GM18519 (cell line): ENCODE measurements around the gene CLMP.
A peak's percentile ranks its signal among the peaks of the same experiment; 100 is the strongest.
"Not testable (repeated sequence)": the region's sequence is repeated elsewhere in the genome, so short reads cannot be mapped to it uniquely, and the experiment has no call there.

Experiments
- ATAC-seq: cut with Tn5 transposase; IDR thresholded peaks from one replicate; pipeline ENCODE4 v1.9.1; 2021; ENCODE audit warnings: mild to moderate bottlenecking, moderate library complexity; ENCODE audit not compliant: unreplicated experiment, low FRiP score

CLMP gene

GRCh38 chr11:123061403-123062157 lies 133.5 kb downstream of the CLMP start, which contains the start of gene HSPA8:
Gene HSPA8, minus strand, starts transcription at chr11:123062136. Its CDS starts 812 bp downstream, at chr11:123061324.
- no peak for ATAC-seq

DNA sequence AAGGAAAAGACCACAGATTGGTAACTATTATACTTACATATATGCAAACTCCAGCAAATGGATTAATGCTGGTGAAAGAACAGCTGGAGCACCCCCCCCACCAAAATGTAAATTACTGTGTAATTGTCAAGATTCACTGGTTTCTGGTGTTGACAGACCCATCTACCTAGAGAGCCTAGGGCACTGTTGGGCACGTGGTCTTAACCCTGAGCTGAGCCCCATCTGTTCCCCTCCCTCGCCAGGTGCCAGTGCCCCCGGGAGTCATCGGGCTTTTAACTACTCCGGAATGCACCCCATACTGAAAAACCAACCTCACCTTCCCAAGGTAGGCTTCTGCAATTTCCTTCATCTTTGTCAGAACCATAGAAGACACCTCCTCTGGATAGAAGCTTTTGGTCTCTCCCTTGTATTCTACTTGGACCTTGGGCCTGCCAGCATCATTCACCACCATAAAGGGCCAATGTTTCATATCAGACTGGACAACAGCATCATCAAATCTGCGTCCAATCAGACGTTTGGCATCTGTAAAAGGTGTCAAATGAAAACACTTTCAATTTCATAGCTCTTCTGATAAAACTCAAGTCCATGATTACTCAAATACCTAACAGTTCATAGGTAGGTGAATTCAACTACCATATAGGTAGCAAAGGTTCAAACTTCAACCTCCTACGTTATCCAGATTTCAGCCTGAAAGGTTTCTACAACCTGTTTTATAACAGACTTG lies 134.6 kb downstream of the CLMP start:
- ATAC-seq, result no peak

DNA sequence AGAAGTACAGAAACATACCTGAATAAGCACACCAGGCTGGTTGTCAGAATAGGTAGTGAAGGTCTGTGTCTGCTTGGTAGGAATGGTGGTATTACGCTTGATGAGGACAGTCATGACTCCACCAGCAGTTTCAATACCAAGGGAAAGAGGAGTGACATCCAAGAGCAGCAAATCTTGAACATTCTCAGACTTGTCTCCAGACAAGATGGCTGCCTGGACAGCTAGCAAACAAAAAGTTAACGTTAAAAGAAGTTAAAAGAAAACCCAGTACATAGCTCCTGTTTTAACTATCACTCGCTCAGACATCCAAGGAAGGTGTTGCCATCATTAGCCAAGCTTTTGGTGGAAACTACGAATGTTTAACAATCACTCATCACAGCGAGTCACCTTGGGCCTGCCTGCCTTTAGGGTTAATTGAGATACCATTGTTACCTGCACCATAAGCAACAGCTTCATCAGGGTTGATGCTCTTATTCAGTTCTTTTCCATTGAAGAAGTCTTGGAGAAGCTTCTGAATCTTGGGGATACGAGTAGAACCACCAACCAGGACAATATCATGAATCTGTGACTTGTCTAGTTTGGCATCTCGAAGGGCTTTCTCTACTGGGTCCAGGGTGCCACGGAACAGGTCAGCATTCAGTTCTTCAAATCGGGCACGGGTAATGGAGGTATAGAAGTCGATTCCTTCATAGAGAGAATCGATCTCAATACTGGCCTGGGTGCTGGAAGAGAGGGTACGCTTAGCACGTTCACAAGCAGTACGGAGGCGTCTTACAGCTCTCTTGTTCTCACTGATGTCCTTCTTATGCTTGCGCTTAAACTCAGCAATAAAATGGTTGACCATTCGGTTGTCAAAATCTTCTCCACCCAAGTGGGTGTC lies 135.8 kb downstream of the CLMP start:
- ATAC-seq, result not testable (repeated sequence)

DNA sequence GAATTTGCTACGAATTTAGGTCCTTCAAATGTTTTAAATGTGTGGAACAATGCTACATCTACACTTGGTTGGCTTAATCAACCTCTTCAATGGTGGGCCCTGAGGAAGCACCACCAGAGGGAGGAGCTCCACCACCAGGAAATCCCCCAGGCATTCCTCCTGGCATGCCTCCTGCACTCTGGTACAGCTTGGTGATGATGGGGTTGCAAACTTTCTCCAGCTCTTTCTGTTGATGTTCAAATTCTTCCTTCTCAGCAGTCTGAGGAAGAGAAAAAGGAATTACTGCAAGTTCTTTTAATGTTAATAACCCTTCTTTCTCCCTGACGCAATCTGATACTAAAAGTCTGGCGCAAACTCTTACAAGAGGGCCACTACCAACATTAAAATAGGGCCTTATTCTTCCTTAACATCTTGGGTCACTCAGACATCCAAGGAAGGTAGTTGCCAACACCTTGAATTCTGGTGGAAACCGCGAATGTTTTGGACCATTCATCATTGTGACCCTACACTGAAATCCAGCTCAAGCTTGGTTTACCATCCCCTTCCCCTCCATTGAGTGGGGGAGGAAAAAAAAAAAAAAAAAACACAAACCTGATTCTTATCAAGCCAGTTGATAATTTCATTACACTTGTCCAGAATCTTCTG lies 137.3 kb downstream of the CLMP start:
- no peak for ATAC-seq

DNA sequence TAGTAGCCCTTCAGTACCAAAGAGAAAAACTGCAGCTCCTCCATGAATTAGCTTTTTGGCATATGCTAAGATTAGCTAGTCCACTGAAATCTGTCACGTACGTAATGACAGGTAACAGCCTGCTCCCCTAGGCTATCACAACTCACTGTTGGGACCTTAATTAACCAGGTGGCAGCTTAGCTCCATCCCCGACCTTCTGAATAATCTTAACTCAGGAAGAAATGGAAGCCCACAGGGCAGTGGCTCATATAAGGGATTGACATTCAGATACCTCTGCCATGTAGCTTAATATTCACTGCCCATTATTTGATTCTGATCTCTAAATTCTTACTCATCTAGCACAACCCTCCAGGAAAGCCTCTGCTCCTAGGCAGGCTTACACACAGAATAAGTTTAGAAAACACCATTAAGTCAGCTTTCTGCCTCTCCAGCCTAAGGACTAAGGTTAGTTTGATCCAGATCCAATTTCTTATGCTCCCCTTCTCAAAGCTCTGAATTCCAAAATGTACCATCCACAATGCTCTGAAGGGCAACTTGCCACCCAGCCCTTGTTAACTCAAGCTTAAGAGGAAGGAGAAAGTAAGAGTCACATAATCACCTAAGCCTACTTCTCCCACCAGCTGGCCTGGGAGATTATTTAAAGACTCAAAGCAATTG lies 138.1 kb downstream of the CLMP start:
- ATAC-seq, result no peak

- no peak for ATAC-seq
Measured at GRCh38 chr11:123055191-123055901, 139.7 kb downstream of the CLMP start.

DNA sequence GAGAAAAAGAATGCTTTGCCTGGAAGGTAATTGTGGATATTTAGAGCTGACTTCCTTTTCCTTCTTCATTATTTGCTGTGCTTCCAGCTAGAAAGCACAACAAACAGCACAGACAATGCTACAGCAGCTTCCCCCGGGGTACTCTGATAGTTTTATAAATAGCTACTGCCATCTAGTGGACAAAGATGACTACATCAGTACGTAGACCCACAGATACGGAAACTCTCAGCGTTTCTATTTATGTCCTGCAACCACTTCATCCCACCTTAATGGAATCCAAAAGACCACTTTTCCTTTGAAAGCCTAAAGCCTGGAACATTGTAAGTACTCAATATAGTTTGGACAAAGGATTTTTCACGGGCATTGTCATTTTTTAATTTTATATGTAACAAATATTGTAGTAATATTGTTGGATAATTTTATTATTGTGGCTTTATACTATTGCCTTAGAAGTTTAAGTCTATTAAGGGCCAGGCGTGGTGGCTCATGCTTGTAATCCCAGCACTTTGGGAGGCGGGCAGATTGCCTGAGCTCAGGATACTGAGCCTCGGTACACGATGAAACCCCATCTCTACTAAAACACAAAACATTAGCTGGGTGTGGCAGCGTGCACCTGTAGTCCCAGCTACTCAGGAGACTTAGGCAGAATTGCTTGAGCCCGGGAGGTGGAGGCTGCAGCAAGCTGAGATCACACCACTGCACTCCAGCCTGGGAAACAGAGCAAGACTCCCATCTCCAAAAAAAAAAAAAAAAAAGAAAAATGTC lies 140.6 kb downstream of the CLMP start:
- peak; percentile 59 for ATAC-seq

DNA sequence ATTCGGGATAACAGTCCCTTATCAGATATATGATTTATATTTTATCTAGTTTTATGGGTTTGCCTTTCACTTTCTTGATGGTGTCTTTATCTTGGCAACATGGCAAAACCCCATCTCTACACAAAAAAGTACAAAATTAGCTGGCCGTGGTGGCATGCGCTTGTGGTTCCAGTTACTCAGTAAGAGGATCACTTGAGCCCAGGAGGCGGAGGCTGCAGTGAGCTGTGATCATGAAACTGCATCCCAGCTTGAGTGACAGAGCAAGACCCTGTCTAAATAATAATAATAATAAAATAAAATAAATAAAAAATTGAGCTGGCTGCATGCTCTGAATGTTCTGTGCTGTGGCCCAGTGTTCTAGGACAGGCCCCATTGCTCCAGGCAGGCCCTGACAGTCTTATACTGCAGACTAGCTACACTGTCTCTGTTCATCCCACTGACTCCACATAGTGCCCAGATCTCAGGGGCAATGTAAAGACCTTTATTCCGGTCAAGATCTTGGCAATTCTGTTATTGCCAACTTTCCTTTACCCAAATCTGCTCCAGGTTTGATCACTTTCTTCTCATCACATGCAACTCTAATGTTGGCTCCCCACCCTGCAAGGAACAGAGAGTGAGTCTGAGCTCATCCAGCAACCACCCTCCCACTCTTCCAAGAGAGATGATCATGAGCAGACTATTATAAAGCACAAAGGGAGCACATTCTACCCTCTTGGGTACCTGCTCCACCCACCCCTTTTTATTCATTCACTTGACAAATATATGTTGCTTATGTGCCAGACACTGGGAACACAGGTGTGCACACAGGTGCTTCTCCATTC lies 141.9 kb downstream of the CLMP start:
- ATAC-seq, result no peak

GRCh38 chr11:123051634-123052033 lies 143.4 kb downstream of the CLMP start:
- ATAC-seq, result no peak

DNA sequence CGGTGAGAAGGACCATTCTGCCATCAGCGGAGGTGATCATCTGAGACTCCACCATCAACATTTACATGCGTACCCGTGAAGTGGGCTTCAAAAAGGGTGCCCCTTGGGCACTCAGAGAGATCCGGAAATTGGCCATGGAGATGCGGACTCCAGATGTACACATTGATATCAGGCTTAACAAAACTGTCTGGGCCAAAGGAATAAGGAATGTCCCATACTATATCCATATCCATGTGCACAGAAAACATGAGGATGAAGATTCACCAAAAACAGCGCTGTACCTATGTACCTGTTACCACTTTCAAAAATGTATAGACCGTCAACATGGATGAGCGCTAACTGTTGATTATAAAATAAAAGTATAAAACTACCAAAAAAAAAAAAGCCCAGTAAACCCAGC lies 143.9 kb downstream of the CLMP start:
- ATAC-seq, result no peak

- no peak for ATAC-seq
Measured at GRCh38 chr11:123047947-123048293, 147.1 kb downstream of the CLMP start.

DNA sequence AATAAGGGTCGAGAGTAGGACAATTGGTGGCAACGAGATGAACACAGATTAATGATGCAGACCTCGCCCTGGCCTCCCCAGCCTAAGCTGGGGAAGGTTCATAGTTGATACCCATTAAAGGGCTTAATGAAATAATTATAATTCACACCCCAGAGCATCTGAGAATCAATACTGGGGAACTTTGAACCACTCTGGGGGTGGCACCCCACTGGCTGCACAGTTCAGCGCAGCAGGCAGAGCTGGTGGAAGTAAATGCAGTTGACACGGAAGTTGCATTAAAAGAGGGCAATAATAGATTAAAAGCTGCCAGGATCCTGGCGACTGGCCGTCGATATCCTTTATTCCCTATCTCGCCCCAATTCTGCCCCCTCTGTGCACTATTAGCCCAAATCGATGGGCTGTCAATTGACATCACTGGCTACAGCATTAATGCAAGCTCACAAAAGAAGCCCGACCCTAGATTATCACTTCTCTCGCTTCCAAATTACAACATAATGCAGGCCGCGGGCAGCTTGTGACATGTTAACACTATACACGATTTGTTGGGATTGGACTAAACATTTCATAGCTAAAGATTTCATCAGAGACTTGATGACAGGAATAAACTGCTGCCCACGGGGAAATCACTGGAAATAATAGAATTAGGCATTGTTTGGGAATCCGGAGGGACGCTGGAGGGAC lies 147.6 kb downstream of the CLMP start:
- no peak for ATAC-seq

GRCh38 chr11:123046473-123047259 lies 148.4 kb downstream of the CLMP start:
- ATAC-seq, result no peak

- no peak for ATAC-seq
Measured at GRCh38 chr11:123045101-123045500, 149.9 kb downstream of the CLMP start.

DNA sequence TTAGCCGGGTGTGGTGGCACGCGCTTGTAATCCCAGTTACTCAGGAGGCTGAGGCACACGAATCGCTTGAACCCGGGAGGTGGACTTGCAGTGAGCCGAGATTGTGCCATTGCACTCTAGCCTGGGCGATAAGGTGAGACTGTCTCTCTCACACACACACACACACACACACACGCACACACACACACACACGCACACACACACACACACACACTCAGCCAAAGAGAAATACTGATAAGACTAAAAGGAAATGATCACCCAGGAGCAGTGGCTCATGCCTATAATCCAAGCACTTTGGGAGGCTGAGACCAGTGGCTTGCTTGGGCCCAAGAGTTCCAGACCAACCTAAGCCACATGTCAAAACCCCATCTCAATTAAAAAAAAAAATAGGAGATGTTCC lies 153.9 kb downstream of the CLMP start:
- ATAC-seq, result no peak

DNA sequence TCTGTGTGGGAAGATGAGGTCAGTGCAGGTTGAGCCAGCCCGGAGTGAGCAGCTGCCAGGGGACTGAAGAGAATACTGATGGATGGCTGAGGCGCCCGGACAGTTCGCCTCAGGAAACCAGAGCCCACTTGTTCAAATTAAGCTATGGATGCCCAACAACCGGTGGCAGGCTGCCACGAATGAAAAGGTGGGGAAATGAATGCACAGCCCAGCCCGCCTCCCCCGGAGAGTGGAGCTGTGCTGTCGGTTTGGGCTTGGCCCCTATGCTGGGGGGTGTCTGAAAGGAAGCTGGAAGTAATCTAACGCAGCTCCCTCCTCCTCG lies 155.0 kb downstream of the CLMP start:
- no peak for ATAC-seq

- ATAC-seq, result no peak
Measured at GRCh38 chr11:123035831-123036230, 159.2 kb downstream of the CLMP start.
